HEK293 (cell line): ENCODE results near the gene ALKBH4.
A peak's percentile ranks its signal among the peaks of the same experiment; 100 is the strongest.

Experiments used
- CTCF ChIA-PET: fragments of 350-600 bp; formaldehyde crosslinking; extraction: SDS; loops from one replicate; lab custom pipeline; 2021; ENCODE audit warnings: antibody characterized with exemption; lab: Yijun Ruan, JAX
- POLR2A ChIA-PET: fragments of 300-600 bp; formaldehyde crosslinking; extraction: SDS; loops from one replicate; lab custom pipeline; 2020; ENCODE audit warnings: antibody characterized with exemption, inconsistent platforms; lab: Yijun Ruan, JAX
- H3K27ac ChIP-seq: fragments of 200-500 bp; sonication (Bioruptor generic); 2 replicates; pipeline ENCODE4 v1.5.1; 2014; ENCODE audit warnings: low read depth, low read length, control low read depth, inconsistent platforms; ENCODE audit errors: extremely low read depth
- H3K36me3 ChIP-seq, 2 experiments: fragments of 200-500 bp in 1 of 2; sonication (Bioruptor generic) in 1 of 2; 1 replicate in 1 of 2; 2 replicates in 1 of 2; pipeline ENCODE4 v1.5.1; 2014 to 2017; ENCODE audit warnings: inconsistent platforms in 2 of 2, low read length in 2 of 2; ENCODE audit not compliant: control insufficient read depth in 2 of 2, insufficient read depth in 1 of 2
- H3K4me1 ChIP-seq: fragments of 200-500 bp; sonication (Bioruptor generic); 2 replicates; pipeline ENCODE4 v1.5.1; 2014; ENCODE audit warnings: mild to moderate bottlenecking, low read length, inconsistent platforms; ENCODE audit not compliant: control insufficient read depth, insufficient read depth
- H3K4me3 ChIP-seq: 2 replicates; pipeline ENCODE4 v1.5.1; 2011; ENCODE audit warnings: low read depth, mild to moderate bottlenecking, control low read depth, low read length, moderate library complexity
- H3K9me3 ChIP-seq: fragments of 200-500 bp; sonication (Bioruptor generic); 2 replicates; pipeline ENCODE4 v1.5.1; 2014; ENCODE audit warnings: low read depth, low read length, inconsistent platforms; ENCODE audit not compliant: control insufficient read depth, insufficient read depth
- IKZF3 ChIP-seq: fragments of 450-650 bp; IDR thresholded peaks from 2 replicates; pipeline ENCODE4 v1.5.0; 2018; ENCODE audit warnings: missing biosample characterization, mild to moderate bottlenecking, missing genetic modification characterization, moderate library complexity
- KLF7 ChIP-seq: fragments of 450-650 bp; formaldehyde crosslinking; IDR thresholded peaks from 2 replicates; pipeline ENCODE4 v1.5.1; 2016; ENCODE audit warnings: missing biosample characterization, missing genetic modification characterization, borderline replicate concordance
- OVOL3 ChIP-seq: fragments of 450-650 bp; formaldehyde crosslinking; IDR thresholded peaks from 2 replicates; pipeline ENCODE4 v1.5.1; 2016; ENCODE audit warnings: missing biosample characterization, missing genetic modification characterization
- PRDM6 ChIP-seq: fragments of 450-650 bp; formaldehyde crosslinking; IDR thresholded peaks from 2 replicates; pipeline ENCODE4 v1.5.1; 2017; ENCODE audit warnings: missing biosample characterization, missing genetic modification characterization
- ZBTB6 ChIP-seq: fragments of 450-650 bp; formaldehyde crosslinking; IDR thresholded peaks from 2 replicates; pipeline ENCODE4 v1.5.1; 2017; ENCODE audit warnings: missing biosample characterization, missing genetic modification characterization
- ZNF121 ChIP-seq: fragments of 450-650 bp; formaldehyde crosslinking; IDR thresholded peaks from 2 replicates; pipeline ENCODE4 v1.5.1; 2016; ENCODE audit warnings: missing biosample characterization, missing genetic modification characterization
- ZNF239 ChIP-seq: fragments of 450-650 bp; formaldehyde crosslinking; IDR thresholded peaks from 2 replicates; pipeline ENCODE4 v1.5.1; 2016; ENCODE audit warnings: missing biosample characterization, missing genetic modification characterization
- ZNF24 ChIP-seq: fragments of 450-650 bp; formaldehyde crosslinking; IDR thresholded peaks from 2 replicates; pipeline ENCODE4 v1.5.1; 2016; ENCODE audit warnings: missing biosample characterization, missing genetic modification characterization
- ZNF248 ChIP-seq: fragments of 450-650 bp; formaldehyde crosslinking; IDR thresholded peaks from 2 replicates; pipeline ENCODE4 v1.5.1; 2017; ENCODE audit warnings: missing biosample characterization, missing genetic modification characterization
- ZNF366 ChIP-seq: fragments of 450-650 bp; formaldehyde crosslinking; conservative IDR thresholded peaks from 2 replicates; pipeline ENCODE4 v1.5.1; 2016; ENCODE audit warnings: missing biosample characterization, missing genetic modification characterization
- ZNF473 ChIP-seq: fragments of 450-650 bp; formaldehyde crosslinking; IDR thresholded peaks from 2 replicates; pipeline ENCODE4 v1.5.1; 2017; ENCODE audit warnings: missing biosample characterization, missing genetic modification characterization
- ZNF514 ChIP-seq: fragments of 450-650 bp; formaldehyde crosslinking; IDR thresholded peaks from 2 replicates; pipeline ENCODE4 v1.5.1; 2016; ENCODE audit warnings: missing biosample characterization, missing genetic modification characterization
- ZNF544 ChIP-seq: fragments of 450-650 bp; formaldehyde crosslinking; IDR thresholded peaks from 2 replicates; pipeline ENCODE4 v1.5.0; 2017; ENCODE audit warnings: missing biosample characterization, missing genetic modification characterization
- ZNF560 ChIP-seq: fragments of 450-650 bp; formaldehyde crosslinking; IDR thresholded peaks from 2 replicates; pipeline ENCODE4 v1.5.1; 2017; ENCODE audit warnings: missing biosample characterization, missing genetic modification characterization, borderline replicate concordance
- ZNF600 ChIP-seq: fragments of 450-650 bp; formaldehyde crosslinking; IDR thresholded peaks from 2 replicates; pipeline ENCODE4 v1.5.1; 2016; ENCODE audit warnings: missing biosample characterization, missing genetic modification characterization
- ZNF621 ChIP-seq: fragments of 450-650 bp; formaldehyde crosslinking; IDR thresholded peaks from 2 replicates; pipeline ENCODE4 v1.5.1; 2017; ENCODE audit warnings: missing biosample characterization, missing genetic modification characterization
- ZNF624 ChIP-seq: fragments of 450-650 bp; formaldehyde crosslinking; IDR thresholded peaks from 2 replicates; pipeline ENCODE4 v1.5.1; 2017; ENCODE audit warnings: missing biosample characterization, missing genetic modification characterization
- ZNF792 ChIP-seq: fragments of 450-650 bp; formaldehyde crosslinking; IDR thresholded peaks from 2 replicates; pipeline ENCODE4 v1.5.1; 2016; ENCODE audit warnings: missing biosample characterization, missing genetic modification characterization
- ZXDB ChIP-seq: fragments of 450-650 bp; formaldehyde crosslinking; IDR thresholded peaks from 2 replicates; pipeline ENCODE4 v1.5.1; 2016; ENCODE audit warnings: missing biosample characterization, missing genetic modification characterization
- TF ChIP-seq, protein P1 (sequence below): fragments of 450-650 bp; IDR thresholded peaks from 2 replicates; pipeline ENCODE4 v1.5.1; 2018; ENCODE audit warnings: missing biosample characterization, mild to moderate bottlenecking, missing genetic modification characterization

ALKBH4 gene

GRCh38 chr7:102449136-102449535 is 15.5 kb downstream of the ALKBH4 start:
- no peaks in the 10 kb centered on the region for H3K4me1 ChIP-seq
- CTCF ChIA-PET, result interaction anchor here (0.7 kb wide), 2 partner anchors 37 to 42 kb away, joined by 3 read pairs; no protein-coding TSS in a partner anchor

DNA sequence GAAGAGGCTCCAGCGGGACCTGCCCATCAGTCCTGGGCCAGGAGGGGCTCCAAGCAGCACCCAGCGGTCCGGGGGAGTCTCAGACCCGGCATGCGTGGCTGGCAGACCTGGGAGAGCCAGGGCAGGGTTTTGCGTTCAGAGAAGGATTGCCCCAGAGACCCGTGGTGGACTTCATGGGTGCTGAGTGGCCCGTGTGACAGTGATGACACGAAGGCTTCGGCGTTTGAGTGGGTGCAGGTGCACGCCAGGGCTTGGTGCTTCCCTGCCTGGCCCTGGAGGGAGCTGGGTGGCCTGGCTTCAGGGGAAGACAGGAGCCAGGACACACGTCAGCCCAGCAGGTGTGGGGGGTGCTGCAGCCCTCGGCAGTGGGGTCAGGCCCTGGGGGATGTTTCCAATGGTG is 17.4 kb downstream of the ALKBH4 start:
- TF ChIP-seq ZNF600 (no peak), ZNF560 (tag by site-specific recombination) (no peak), ZNF514 (tag by site-specific recombination) (no peak), ZNF24 (tag by site-specific recombination) (no peak), PRDM6 (no peak), ZBTB6 (tag by site-specific recombination) (no peak), ZNF544 (no peak), ZNF248 (tag by site-specific recombination) (no peak), ZXDB (tag by site-specific recombination) (no peak), KLF7 (tag by site-specific recombination) (no peak), IKZF3 (tag by site-specific recombination) (no peak), ZNF239 (no peak), ZNF621 (tag by site-specific recombination) (no peak), ZNF366 (no peak), ZNF473 (no peak), ZNF624 (tag by site-specific recombination) (no peak), OVOL3 (tag by site-specific recombination) (no peak)
- TF ChIP-seq, protein P1, sequence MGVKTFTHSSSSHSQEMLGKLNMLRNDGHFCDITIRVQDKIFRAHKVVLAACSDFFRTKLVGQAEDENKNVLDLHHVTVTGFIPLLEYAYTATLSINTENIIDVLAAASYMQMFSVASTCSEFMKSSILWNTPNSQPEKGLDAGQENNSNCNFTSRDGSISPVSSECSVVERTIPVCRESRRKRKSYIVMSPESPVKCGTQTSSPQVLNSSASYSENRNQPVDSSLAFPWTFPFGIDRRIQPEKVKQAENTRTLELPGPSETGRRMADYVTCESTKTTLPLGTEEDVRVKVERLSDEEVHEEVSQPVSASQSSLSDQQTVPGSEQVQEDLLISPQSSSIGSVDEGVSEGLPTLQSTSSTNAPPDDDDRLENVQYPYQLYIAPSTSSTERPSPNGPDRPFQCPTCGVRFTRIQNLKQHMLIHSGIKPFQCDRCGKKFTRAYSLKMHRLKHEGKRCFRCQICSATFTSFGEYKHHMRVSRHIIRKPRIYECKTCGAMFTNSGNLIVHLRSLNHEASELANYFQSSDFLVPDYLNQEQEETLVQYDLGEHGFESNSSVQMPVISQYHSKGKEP (tag by site-specific recombination), result no peak
- TF ChIP-seq, all 188 proteins: peak for 0
- H3K4me3 ChIP-seq, result no peak overlapping the region
- ChIA-PET CTCF (no interaction called here), POLR2A (interaction anchor here (1.1 kb wide), 1 partner anchor 10 kb away, joined by 3 read pairs; no protein-coding TSS in a partner anchor)
- H3K4me1 ChIP-seq, result no peaks in the 10 kb centered on the region
- H3K36me3 ChIP-seq, result peaks cover 0 to 18% of the 10 kb centered on the region in 2 experiments; a peak in 2 of 3 replicates
- H3K9me3 ChIP-seq, result no peaks in the 10 kb centered on the region
- H3K27ac ChIP-seq, result no peak overlapping the region

More at GRCh38 chr7:102449136-102449535, 15.5 kb downstream of the ALKBH4 start:
- H3K9me3 ChIP-seq, result no peaks in the 10 kb centered on the region
- no peak overlapping the region for H3K4me3 ChIP-seq
- no peak for TF ChIP-seq ZNF792 (tag by site-specific recombination)
- 0 out of 2 replicates have a peak, but pooled peaks have one; percentile 22 for TF ChIP-seq ZNF121
- peaks cover 0 to 18% of the 10 kb centered on the region in 2 experiments; a peak in 1 of 3 replicates for H3K36me3 ChIP-seq
- POLR2A ChIA-PET, result no interaction called here
- H3K27ac ChIP-seq, result no peak overlapping the region
